CD14-positive monocyte (primary cell): ENCODE results near the gene AP4S1. TPM values are rescaled to one million over a fixed set of nuclear protein-coding genes. Genes with fewer than 3 reads are reported as not detected.

ENCODE experiments used
- DNase-seq, 3 donors: peaks; one replicate each; pipeline ENCODE4 v3.0.0-alpha.2; 2011 to 2022
- H2AFZ ChIP-seq: 2 replicates; pipeline ENCODE4 v1.6.0; 2012; ENCODE audit warnings: mild to moderate bottlenecking, low read depth, low read length, inconsistent platforms; ENCODE audit not compliant: insufficient read depth, poor library complexity, severe bottlenecking
- H3K27ac ChIP-seq, 2 donors: 1 replicate in 1 of 2; 2 replicates in 1 of 2; pipeline ENCODE4 v1.5.1; 2012 to 2013; ENCODE audit warnings: low read length in 2 of 2, control low read depth in 1 of 2, inconsistent platforms in 1 of 2, low read depth in 1 of 2, mild to moderate bottlenecking in 1 of 2
- H3K27me3 ChIP-seq, 2 donors: one replicate each; pipeline versions ENCODE4 v1.6.0 to v1.6.1; 2011 to 2013; ENCODE audit warnings: low read length in 2 of 2; ENCODE audit not compliant: control insufficient read depth in 2 of 2, insufficient read depth in 2 of 2
- H3K36me3 ChIP-seq, 2 donors: replicated peaks in 1 of 2; 1 replicate in 1 of 2; 2 replicates in 1 of 2; pipeline versions ENCODE4 v1.5.1 to v1.6.1; 2012 to 2013; ENCODE audit warnings: low read length in 2 of 2, control low read depth in 1 of 2, inconsistent platforms in 1 of 2, mild to moderate bottlenecking in 1 of 2; ENCODE audit not compliant: insufficient read depth in 2 of 2, control insufficient read depth in 1 of 2
- H3K4me1 ChIP-seq, 2 donors: 1 replicate in 1 of 2; 2 replicates in 1 of 2; pipeline versions ENCODE4 v1.5.1 to v1.6.1; 2012 to 2013; ENCODE audit warnings: low read length in 2 of 2, control low read depth in 1 of 2, inconsistent platforms in 1 of 2, mild to moderate bottlenecking in 1 of 2, moderate library complexity in 1 of 2; ENCODE audit not compliant: insufficient read depth in 2 of 2, control insufficient read depth in 1 of 2
- H3K4me2 ChIP-seq: replicated peaks from 2 replicates; pipeline ENCODE3; 2012; ENCODE audit warnings: low read length, moderate library complexity, mild to moderate bottlenecking; ENCODE audit not compliant: poor library complexity, severe bottlenecking; ENCODE audit errors: extremely low read depth
- H3K4me3 ChIP-seq, 3 experiments: fragments of 200-600 bp in 1 of 3; sonication (generic) in 1 of 3; replicated peaks in 1 of 3; 1 replicate in 2 of 3; 2 replicates in 1 of 3; pipeline ENCODE4 v1.5.1; 2011 to 2013; ENCODE audit warnings: low read length in 3 of 3, mild to moderate bottlenecking in 3 of 3, control low read depth in 2 of 3, low read depth in 2 of 3, inconsistent platforms in 1 of 3, moderate library complexity in 1 of 3
- H3K79me2 ChIP-seq: 2 replicates; pipeline ENCODE4 v1.6.0; 2012; ENCODE audit warnings: mild to moderate bottlenecking, control low read depth, inconsistent platforms, low read length, moderate library complexity; ENCODE audit not compliant: insufficient read depth
- H3K9ac ChIP-seq: 2 replicates; pipeline ENCODE4 v1.6.0; 2017; ENCODE audit warnings: low read length, mild to moderate bottlenecking; ENCODE audit not compliant: insufficient read depth, poor library complexity, severe bottlenecking
- H3K9me3 ChIP-seq, 2 donors: replicated peaks in 1 of 2; 1 replicate in 1 of 2; 2 replicates in 1 of 2; pipeline versions ENCODE4 v1.5.1 to v1.6.1; 2012 to 2013; ENCODE audit warnings: low read length in 2 of 2, control low read depth in 1 of 2; ENCODE audit not compliant: control insufficient read depth in 1 of 2, insufficient read depth in 1 of 2
- H4K20me1 ChIP-seq: 2 replicates; pipeline ENCODE4 v1.6.0; 2012; ENCODE audit warnings: mild to moderate bottlenecking, low read length, control low read depth, moderate library complexity; ENCODE audit not compliant: insufficient read depth
- H3K27ac Mint-ChIP-seq, 7 donors: one replicate each; pipeline ENCODE4 v1.8.0; 2020; ENCODE audit warnings: mild to moderate bottlenecking in 7 of 7, mixed read lengths in 7 of 7, moderate library complexity in 6 of 7, inconsistent platforms in 2 of 7
- H3K27me3 Mint-ChIP-seq, 3 donors: one replicate each; pipeline ENCODE4 v1.8.0; 2021 to 2022; ENCODE audit warnings: low read depth in 3 of 3, mild to moderate bottlenecking in 3 of 3, mixed read lengths in 3 of 3, moderate library complexity in 3 of 3, inconsistent platforms in 1 of 3
- H3K36me3 Mint-ChIP-seq, 2 donors: one replicate each; pipeline ENCODE4 v1.8.0; 2020; ENCODE audit warnings: mixed read lengths in 2 of 2, inconsistent platforms in 1 of 2, mild to moderate bottlenecking in 1 of 2
- H3K4me1 Mint-ChIP-seq: one replicate; pipeline ENCODE4 v1.8.0; 2020; ENCODE audit warnings: mild to moderate bottlenecking, mixed read lengths
- H3K4me3 Mint-ChIP-seq, 2 donors: one replicate each; pipeline ENCODE4 v1.8.0; 2020; ENCODE audit warnings: mild to moderate bottlenecking in 2 of 2, mixed read lengths in 2 of 2, moderate library complexity in 1 of 2
- H3K9me3 Mint-ChIP-seq, 7 donors: one replicate each; pipeline ENCODE4 v1.8.0; 2020 to 2022; ENCODE audit warnings: mixed read lengths in 7 of 7, mild to moderate bottlenecking in 6 of 7, moderate library complexity in 6 of 7, inconsistent platforms in 2 of 7
- WGBS: methylation state at CpG from one replicate; pipeline ENCODE4 v1.1.5; 2013; ENCODE audit warnings: missing lambda C conversion rate; ENCODE audit not compliant: insufficient coverage; 5-methylcytosine and 5-hydroxymethylcytosine counted together
- intact Hi-C, 2 donors: fragments of 100-400 bp; cut with micrococcal nuclease; formaldehyde crosslinking; loops; one replicate each; pipeline versions ENCODE4 v1.15.0 to v1.15.1; 2023
- polyA plus RNA-seq, 3 donors: library from polyadenylated mRNA; depleted of rRNA in 1 of 3; unstranded in 2 of 3; stranded (reverse) in 1 of 3; fragments of 300-500 nt in 2 of 3; fragments of >200 nt in 1 of 3; fragmentation: Illumina TruSeq in 2 of 3; gene quantifications; 1 replicate in 2 of 3; 2 replicates in 1 of 3; pipeline ENCODE4 v1.2.3, GENCODE V29; 2012 to 2021
- TF ChIP-seq, protein P1 (sequence below): fragments of 200-600 bp; IDR thresholded peaks from one replicate; pipeline ENCODE4 v1.8.0; 2022; ENCODE audit warnings: antibody characterized with exemption, mild to moderate bottlenecking

The AP4S1 gene
- polyA plus RNA-seq, 3 donors, result 1.7 to 5.1 (median 2.8) TPM

- H3K27me3 ChIP-seq, result no peaks in the 10 kb centered on the region
- no peak overlapping the region for H3K4me2 ChIP-seq
- Mint-ChIP-seq H3K4me3 (no peak overlapping the region), H3K9me3 (peaks cover 7 to 22% (median 14%) of the 10 kb centered on the region in 7 donors), H3K4me1 (peaks cover 12% of the 10 kb centered on the region), H3K27me3 (peaks cover 0 to 2% (median 0%) of the 10 kb centered on the region in 3 donors), H3K27ac (peak overlapping the region in 1 of 7 donors; percentile 26), H3K36me3 (peaks cover 30 to 56% of the 10 kb centered on the region in 2 donors)
- H3K27ac ChIP-seq, result no peak overlapping the region
- H3K36me3 ChIP-seq, result peaks cover 5 to 40% of the 10 kb centered on the region in 2 donors
- WGBS, result no CpG with 5 or more reads among the region's 1 CpG
- TF ChIP-seq, protein P1, sequence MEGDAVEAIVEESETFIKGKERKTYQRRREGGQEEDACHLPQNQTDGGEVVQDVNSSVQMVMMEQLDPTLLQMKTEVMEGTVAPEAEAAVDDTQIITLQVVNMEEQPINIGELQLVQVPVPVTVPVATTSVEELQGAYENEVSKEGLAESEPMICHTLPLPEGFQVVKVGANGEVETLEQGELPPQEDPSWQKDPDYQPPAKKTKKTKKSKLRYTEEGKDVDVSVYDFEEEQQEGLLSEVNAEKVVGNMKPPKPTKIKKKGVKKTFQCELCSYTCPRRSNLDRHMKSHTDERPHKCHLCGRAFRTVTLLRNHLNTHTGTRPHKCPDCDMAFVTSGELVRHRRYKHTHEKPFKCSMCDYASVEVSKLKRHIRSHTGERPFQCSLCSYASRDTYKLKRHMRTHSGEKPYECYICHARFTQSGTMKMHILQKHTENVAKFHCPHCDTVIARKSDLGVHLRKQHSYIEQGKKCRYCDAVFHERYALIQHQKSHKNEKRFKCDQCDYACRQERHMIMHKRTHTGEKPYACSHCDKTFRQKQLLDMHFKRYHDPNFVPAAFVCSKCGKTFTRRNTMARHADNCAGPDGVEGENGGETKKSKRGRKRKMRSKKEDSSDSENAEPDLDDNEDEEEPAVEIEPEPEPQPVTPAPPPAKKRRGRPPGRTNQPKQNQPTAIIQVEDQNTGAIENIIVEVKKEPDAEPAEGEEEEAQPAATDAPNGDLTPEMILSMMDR, result no peak
- peaks cover 10 to 22% of the 10 kb centered on the region in 2 donors for H3K9me3 ChIP-seq
- intact Hi-C loops, result no loop called here
- no peak overlapping the region for H3K4me3 ChIP-seq
- H3K79me2 ChIP-seq, result peaks cover 89% of the 10 kb centered on the region
- H3K4me1 ChIP-seq, result peaks cover 5 to 11% of the 10 kb centered on the region in 2 donors
- H2AFZ ChIP-seq, result no peak overlapping the region
- no peak for DNase-seq
- no peak overlapping the region for H3K9ac ChIP-seq
- peaks cover 55% of the 10 kb centered on the region for H4K20me1 ChIP-seq
Measured at GRCh38 chr14:30998100-30998706, 27.2 kb upstream of the AP4S1 start.

- peaks cover 7 to 22% (median 14%) of the 10 kb centered on the region in 7 donors for H3K9me3 Mint-ChIP-seq
- DNase-seq, result no peak
- no peaks in the 10 kb centered on the region for H3K27me3 ChIP-seq
- no peak overlapping the region for H3K9ac ChIP-seq
- intact Hi-C loops, result no loop called here
- peaks cover 0 to 2% (median 0%) of the 10 kb centered on the region in 3 donors for H3K27me3 Mint-ChIP-seq
- peaks cover 30 to 62% of the 10 kb centered on the region in 2 donors for H3K36me3 Mint-ChIP-seq
- no peak overlapping the region for H3K27ac ChIP-seq
- H3K79me2 ChIP-seq, result peaks cover 89% of the 10 kb centered on the region
- H3K36me3 ChIP-seq, result peaks cover 5 to 40% of the 10 kb centered on the region in 2 donors
- H3K4me1 ChIP-seq, result peaks cover 5 to 11% of the 10 kb centered on the region in 2 donors
- peaks cover 51% of the 10 kb centered on the region for H4K20me1 ChIP-seq
- peaks cover 12% of the 10 kb centered on the region for H3K4me1 Mint-ChIP-seq
- H3K9me3 ChIP-seq, result peaks cover 10 to 22% of the 10 kb centered on the region in 2 donors
- TF ChIP-seq, protein P1, result no peak
- no peak overlapping the region for H2AFZ ChIP-seq
- no peak overlapping the region for H3K4me3 ChIP-seq
- H3K4me2 ChIP-seq, result no peak overlapping the region
- H3K4me3 Mint-ChIP-seq, result no peak overlapping the region
- H3K27ac Mint-ChIP-seq, result peak overlapping the region in 2 of 7 donors; percentile 5 to 38
- WGBS, result no CpG with 5 or more reads among the region's 6 CpGs
Measured at GRCh38 chr14:30999038-30999773, 26.2 kb upstream of the AP4S1 start.
